IPS DF 4.7 (cell line): ENCODE measurements around the gene EARS2.
"Not testable (repeated sequence)": the region's sequence is repeated elsewhere in the genome, so short reads cannot be mapped to it uniquely, and the experiment has no call there.

Experiments used
- DNase-seq: peaks from one replicate; pipeline ENCODE4 v3.0.0-alpha.2; 2013; ENCODE audit warnings: low spot score; ENCODE audit errors: extremely low read depth

Gene EARS2

GRCh38 chr16:23556881-23557778, at the start of gene EARS2, which contains the start of gene UBFD1:
Gene EARS2 (minus strand): TSS chr16:23557350. CDS start chr16:23557343, 7 bp downstream.
Gene UBFD1 (plus strand): TSS chr16:23557727. CDS start chr16:23557743, 16 bp downstream.
- DNase-seq, result peak; percentile 84

GRCh38 chr16:23597003-23597756, 40.0 kb upstream of the EARS2 start:
- DNase-seq, result no peak

DNA sequence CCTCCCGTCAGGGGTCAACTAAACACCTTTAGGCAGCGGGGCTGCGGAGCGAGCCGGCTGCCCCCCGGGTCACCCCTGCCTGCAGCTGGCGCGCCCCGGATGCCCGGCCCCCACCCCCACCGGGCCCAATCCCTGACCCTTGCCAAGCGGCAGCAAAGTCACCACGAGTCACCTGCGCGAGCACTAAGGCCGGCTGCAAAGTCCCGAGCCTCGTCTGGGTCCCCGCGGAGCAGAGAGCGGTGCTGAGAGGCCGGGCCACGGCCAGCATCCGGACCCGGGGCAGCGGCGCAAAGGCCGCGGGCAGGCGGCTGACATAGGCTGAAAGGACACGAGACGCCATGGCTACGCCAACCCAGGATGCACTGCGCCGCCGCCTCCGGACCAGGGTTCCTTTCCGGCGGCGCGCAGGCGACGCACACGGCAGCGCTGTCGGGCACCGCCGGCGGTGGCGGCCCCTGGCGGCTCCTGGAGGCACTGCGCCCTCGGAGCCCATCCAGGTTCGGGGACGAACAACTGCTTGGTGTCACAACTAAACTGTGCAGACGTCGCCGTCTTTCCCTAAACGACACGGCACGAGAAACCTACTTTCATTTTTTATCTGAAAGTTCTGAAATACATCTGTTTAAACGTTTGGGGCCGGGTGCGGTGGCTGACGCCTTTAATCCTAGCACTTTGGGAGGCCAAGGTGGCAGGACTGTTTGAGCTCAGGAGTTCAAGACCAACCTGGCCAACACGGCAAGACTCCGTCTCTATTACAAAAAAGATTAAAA, 39.0 kb upstream of the EARS2 start, which contains the start of gene NDUFAB1:
Gene NDUFAB1 (minus strand): TSS at position 366 of the 770 bp plus-strand sequence. CDS start 26 bp downstream, at position 340.
- DNase-seq, result no peak

DNA sequence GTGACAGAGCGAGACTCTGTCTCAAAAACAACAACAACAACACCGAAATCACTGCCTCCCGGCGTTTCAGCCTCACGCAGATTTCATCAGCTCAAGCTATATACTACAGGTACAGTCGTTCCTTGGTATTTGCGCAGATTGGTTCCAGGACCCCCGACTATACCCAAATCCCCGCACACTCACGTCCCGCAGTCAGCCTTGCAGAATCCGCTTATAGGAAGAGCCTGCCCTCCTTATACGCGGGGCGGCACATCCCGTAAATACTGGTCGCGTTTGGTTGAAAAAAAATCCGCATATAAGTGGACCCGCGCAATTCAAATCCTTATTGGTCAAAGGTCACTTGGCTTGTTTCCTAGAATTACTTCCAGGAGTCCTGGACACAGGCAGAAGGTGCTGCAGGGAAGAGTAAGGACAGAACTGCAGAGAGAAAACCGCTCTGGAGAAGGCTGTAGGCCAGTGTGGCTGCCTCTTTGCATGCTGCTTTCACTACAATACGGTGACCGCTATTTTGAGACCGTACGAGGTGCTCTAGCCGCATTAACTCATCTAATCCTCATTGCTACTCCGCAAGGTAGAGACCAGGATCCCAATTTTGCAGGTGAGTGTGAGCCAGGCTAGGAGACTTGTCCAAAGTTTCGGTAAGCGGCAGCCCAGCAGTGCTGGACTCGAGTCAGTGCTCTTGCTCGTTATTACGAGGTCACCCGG, 38.2 kb upstream of the EARS2 start:
- DNase-seq, result no peak

GRCh38 chr16:23594186-23594585, 37.0 kb upstream of the EARS2 start:
- DNase-seq, result no peak

DNA sequence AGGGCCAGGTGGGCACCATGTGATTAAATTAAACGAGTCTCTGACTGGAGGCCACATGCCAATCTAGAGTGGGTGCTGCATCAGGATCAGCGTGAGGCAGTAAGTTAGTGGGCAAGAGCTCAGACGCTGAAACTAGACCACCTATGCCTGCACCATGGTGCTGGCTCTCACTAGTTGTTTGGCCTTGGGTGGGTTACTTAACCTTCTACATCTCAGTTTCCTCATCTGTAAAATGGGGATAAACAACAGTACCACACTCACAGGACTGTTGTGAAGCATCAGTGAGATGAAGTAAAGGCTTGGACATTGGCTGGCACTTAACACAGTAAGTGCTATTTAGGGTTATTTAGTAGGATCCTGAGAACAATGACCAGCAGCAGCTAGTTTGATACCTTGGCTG, 33.0 kb upstream of the EARS2 start:
- DNase-seq, result no peak

DNA sequence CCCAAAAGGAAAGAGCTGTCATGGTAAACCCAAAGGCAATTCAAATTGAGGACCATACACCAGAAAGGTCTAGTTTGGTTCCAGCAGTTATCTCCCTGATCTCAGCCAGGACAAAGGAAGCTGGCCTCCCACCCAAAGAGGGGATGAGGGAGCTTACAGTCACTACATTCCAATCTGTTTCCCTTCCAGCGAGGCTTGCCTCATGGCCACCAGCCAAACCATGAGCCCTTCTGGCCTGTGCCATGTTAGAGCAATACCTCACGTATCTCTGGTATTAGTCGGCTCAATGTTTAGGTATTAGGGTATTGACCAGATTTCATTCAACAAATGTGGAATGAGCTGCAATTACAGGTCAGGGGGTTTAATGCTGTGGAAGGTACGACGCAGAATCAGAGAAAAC, 30.6 kb upstream of the EARS2 start:
- no peak for DNase-seq

DNA sequence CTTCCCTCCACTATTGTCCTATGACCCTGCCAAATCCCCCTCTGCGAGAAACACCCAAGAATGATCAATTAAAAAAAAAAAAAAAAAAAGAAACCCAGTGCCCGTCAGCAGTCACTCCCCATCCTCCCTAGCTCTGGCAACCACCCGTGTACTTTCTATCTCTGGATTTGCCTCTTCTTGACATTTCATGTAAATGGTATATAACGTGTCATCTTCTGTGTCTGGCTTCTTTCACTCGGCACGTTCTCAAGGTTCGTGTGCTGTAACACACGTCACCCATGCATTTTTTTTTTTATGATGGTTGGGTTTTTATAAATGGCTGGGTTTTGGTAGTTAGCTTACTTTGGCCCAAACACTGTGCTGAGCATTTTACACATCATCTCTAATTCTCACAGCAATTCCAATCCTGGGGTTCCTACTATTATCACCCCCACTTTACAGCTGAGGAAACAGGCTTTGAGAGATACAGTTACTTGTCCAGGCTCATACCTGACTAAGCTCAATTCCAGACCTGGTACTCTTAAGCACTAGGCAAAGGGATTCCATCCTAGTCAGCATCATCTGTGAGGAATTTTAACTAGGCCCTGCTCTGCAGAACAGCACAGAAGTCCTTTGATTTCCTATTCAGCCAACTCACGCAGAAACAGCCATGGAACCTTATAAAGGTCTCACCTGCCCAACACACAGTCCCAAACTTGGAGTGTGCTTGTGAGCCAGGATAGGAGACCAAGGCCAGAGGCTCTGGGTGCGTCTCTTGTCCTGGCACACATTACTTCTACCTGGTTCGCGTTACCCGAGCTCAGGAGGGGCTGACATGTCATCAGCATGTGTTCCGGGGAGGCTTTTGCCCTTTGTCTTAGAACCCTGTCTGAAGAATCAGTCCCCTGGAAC, 27.3 kb upstream of the EARS2 start:
- DNase-seq, result no peak

DNA sequence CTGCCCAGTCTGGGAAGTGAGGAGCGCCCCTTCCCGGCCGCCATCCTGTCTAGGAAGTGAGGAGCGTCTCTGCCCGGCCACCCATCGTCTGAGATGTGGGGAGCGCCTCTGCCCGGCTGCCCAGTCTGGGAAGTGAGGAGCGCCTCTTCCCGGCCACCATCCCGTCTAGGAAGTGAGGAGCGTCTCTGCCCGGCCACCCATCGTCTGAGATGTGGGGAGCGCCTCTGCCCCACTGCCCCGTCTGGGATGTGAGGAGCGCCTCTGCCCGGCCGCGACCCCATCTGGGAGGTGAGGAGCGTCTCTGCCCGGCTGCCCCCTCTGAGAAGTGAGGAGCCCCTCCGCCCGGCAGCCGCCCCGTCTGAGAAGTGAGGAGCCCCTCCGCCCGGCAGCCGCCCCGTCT, 26.1 kb upstream of the EARS2 start:
- DNase-seq, result not testable (repeated sequence)

DNA sequence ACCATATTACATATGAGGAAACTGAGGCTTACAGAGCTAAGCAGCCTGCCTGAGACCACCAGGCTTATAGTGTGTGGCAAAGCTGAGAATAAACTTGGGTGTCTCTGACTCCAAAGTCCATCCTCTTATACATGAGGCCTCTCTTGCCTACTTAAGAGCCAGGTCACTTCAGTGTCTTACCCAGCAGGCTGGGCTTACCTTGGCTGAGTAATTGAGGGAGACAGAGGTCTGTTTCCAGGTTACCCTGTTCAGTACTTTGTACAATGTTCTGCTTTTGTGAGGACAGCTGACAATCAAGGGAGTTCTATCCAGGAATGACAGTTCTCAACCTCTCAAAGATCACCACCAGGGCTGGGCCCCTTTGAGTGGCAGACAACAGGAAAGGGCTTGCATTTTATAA, 24.6 kb upstream of the EARS2 start:
- DNase-seq, result no peak

DNA sequence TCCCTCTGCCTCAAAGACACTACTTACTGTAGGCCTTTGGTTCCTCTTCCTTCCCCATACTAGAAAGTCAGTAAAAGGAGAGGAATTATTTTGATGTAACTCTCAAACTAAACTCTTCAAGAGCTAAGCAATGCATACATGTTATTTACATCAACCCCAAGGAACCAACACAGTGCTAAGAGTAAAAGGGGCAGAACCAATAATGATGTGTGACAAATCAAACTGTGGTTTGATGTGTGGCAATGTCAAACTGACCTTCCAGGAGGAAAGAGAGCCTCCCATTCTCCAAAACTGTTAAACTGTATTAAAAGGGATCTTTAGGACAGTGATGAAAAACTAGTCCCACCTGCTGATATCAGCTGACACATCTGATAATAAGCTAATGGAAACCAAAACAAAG, 23.2 kb upstream of the EARS2 start:
- no peak for DNase-seq

DNA sequence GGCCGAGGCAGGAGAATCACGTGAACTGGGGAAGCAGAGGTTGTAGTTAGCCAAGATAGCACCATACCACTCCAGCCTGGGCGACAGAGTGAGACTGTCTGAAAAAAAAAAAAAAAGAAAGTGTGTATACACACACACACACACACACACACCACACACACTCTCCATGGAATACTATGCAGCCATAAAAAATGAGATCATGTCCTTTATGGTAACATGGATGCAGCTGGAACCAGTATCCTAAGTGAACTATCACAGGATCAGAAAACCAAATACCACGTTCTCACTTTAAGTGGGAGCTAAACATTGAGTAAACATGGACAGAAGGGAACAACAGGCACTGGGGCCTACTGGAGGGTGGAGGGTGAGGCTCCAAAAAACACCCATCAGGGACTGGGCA, 22.2 kb upstream of the EARS2 start:
- DNase-seq, result no peak

DNA sequence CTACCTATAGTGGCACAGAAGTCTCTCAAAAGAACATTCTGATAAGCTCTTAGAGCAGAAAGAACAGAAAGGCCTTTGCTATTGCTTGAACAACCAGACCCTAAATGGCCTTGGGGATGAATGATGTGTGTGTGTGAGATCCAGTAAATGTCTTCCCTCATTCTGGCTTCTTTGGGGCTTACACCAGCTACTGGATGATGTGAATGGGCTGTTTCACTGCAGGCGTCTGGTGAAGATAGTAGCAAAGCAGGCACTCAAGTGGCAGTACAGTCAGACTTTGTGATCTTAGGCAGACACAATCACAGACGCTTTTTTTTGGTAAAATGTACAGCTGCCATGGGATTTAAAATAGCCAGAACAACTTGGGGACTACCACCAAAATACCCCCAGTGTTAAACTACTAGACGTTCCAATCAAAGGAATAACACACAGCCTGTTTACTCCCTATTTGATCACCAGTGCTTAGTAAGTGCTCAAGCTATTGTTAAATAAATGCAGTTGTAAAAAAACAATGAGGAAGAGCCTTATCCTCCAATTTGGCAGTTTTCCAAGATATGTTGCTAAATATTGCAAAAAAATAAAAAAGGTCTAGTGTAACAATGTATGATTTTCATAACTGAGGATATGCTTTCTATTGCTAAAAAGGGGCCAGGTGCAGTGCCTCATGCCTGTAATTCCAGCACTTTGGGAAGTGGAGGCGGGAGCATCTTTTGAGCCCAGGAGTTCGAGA, 21.1 kb upstream of the EARS2 start:
- DNase-seq, result no peak

DNA sequence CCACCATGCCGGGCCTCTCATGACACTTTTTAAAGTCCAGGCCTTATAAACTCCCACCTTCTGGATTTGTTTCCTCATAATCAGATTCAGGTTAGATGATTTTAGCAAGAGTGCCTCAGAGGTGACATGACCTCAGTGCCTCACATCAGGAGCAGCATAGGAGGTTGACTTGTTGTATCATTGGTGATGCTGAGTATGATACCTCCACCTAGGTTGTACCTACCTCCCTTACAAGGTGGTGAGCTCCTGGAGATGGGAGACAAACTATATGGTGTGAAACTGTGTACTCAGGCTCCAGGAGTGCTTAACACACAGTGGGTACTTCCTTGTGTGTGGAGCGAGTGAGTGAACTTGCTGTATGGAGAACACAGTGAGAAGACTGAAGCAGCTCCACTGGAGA, 20.3 kb upstream of the EARS2 start:
- DNase-seq, result no peak

GRCh38 chr16:23575834-23576233, 18.7 kb upstream of the EARS2 start:
- no peak for DNase-seq

DNA sequence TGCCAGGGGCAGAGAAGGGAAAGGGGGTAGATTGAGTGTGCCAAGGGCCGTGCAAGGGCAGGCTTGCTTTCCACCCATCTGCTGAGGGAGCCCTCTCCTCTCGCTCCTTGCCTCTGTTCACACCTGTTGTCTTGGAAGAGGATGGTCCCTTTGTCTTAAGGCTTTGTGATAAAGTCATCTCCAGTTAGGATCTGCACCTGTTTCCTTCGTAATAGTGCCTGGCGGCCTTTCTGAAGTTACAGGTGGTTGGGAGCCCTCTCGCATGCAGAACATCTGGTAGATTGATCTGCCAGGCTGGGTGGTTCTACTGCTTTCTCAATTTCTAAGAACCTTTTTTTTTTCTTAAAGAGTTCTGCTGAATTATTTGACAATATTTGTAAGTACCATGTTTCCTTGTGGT, 16.7 kb upstream of the EARS2 start:
- DNase-seq, result no peak

DNA sequence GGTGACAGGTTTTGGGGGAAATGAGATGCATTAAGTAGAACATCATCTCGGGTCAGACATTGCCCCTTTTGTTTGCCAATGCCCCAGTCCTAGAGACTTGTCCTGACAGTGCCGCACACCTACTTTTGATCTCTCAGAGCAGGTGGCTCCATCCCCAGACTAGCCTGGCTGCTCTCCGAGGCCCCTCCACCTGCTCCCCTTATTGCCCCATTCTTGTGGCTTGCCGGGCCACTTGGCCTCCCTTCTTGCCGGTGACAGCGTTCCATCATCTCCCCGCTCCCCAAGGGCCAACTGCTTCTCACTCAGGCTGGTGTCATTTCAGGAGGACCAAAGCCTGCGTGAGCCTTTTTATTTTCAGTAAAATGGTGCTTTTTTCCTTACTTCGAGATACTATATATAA, 15.2 kb upstream of the EARS2 start:
- DNase-seq, result no peak

DNA sequence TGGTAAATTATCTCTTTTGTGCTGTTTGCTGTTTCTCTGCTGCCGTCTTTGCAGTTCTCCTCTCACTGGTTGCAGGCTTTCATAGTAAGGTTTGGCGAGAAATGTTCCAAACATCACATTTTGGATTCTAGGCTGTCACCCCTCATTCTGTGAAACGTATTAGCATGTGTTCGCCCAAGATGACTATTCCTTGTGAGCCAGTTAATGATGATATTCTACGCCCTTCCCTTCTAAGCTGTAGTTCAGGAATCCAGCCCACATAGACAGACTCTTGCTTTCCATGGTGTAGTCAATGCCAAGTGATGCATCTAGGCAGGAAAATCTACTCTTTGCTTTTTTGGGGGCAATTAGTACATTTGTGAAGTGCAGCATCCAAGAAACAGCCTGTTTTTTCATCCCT, 14.7 kb upstream of the EARS2 start:
- DNase-seq, result no peak

- DNase-seq, result no peak
Observed at GRCh38 chr16:23570992-23571632, 14.0 kb upstream of the EARS2 start.
